GM18907 (cell line): ENCODE data around the gene CHRND.

Source experiments
- ATAC-seq: cut with Tn5 transposase; IDR thresholded peaks from one replicate; pipeline ENCODE4 v1.9.1; 2021; ENCODE audit warnings: mild to moderate bottlenecking, moderate library complexity; ENCODE audit not compliant: unreplicated experiment

CHRND gene

DNA sequence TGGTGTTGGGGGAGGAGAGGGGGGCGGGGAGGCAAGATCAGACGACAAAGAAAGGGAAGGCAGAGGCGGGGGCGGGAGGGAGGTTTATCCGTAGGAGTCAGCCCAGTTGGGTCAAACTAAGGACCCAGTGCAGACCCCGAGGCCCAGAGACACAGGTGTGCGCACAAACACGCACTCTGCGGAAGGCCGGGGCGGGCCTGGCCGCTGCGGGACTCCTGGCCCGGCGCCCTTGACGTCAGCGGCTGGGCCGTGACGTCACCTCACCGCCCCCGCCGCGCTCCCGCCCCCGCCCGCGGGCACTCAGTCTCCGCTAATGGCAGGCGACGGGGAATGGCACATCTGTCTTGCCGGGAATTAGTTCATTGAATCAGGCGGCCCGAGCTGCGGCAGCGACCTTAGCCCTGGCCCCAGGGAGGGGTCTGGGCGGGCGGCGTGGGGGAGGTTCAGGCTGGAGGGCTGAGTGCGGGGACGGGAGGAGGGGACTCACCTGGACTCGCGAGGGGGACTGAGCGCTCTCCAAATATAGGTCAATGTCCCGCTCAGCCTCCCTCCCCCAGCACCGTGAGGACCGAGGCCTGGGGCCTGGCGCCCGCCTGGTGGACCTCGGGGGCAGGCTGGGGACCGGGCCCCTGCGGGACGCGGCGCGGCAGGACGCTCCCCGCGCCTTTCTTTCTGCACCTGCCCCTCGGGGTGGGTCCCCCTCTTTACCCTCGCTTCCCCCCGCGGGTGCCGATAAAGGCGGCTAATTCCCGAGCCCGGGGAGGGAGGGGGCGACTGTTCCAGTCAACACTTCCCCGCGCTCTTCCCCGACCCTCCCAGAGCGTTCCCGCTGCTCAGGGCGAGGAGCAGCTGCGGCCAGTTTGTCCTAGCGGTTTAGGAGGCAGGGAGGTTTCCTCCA is 22.8 kb upstream of the CHRND start:
- no peak for ATAC-seq

DNA sequence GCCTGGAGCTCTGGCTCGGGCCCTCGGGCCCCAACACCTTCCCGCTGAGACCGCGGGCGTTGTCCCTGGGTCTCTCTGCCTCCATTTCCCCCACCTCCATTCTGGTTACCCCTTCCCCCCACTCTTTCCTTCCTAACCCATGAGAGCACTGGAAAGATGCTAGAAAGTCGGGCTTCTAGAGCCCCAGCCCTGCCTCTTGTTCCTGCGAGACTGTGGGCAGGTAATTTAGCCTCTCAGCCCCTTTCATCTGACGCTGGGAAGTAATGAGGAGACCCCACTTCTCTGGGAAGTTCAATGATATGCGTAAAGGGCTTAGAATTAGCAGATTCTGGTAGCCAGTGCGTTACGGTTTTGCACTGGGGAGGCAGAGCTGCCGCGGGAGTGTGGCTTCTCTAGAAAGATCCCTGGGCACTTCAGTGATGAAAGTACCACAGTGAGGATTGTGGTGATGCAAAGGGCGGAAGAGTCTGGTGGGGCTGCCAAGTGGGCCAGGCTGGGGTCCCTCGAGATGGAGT is 22.1 kb upstream of the CHRND start:
- ATAC-seq: no peak

DNA sequence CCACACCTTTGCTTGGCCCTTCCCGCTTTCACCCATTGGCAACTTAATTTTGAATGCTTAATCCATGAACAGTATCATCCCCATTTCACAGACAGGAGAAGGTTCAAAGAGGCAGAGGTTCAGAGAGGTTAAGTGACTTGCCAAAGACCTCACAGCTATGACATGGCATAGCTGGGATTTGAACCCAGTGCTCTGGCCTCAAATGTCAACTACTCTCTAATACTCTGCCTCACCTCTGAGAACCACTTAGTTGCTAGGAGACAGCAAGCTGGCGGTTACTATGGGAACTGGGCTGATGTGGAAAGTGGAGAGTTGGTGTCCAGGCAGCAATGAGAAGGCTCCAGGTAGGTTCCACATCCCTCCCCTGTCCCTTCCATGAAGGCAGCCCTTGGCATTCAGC is 21.5 kb upstream of the CHRND start:
- no peak for ATAC-seq

DNA sequence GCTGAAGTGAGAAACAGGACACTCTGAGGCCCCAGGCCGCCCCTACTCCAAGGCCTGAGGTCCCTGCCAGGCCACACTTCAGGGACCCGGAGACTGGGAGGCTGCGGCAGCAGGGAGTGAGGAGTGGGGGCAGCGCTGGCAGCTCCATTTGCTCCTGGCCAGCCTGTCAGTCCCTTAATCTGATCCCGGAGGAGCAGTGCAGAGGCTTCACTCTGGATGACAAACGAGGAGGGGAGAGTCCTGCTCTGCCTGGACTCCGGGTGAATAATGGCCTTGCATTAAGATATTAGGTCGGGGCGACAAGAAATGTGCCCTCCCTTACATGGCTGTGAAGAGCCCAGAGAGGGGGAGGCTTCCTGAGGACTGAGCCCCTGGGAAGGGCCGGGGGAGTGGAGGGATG is 20.1 kb upstream of the CHRND start:
- no peak for ATAC-seq

DNA sequence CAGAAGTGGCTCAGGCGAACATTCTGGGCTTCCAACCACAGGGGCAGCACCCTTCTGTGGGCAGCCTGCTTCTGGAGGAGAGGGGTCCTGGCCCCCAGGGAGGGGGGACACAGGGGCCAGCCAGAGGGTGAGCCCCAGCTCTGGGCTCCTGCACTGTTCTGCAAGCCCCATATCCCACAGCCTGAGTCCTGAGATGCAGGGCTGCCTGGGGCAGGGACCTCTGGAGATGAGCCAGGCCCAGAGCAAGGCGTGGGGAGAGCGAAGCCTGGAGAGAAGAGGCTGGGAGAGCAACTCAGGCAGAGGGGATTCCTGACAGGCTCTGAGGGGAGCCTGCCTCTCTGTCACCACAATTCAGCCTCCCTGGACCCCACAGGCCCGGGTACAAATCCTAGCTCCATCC is 19.3 kb upstream of the CHRND start:
- ATAC-seq: no peak

DNA sequence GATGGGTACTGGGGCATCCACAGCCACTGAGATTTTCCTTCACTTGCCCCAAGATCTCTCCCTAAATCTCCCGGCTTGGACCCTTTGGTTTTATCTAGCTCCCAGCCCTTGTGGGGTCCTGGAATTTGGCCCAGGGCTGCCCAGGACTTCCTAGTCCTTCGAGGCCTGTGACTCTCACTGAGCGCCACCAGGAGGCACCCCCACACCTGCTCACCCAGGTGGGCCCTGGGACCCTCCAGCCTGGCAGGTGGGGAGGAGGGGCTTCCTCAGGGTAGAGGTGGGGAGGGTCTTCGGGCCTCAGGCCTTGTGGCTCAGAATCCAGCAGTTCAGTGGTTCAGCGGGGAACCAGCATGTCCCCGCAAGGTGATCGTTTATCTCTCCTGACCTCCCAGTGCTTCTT is 17.7 kb upstream of the CHRND start:
- ATAC-seq: no peak

DNA sequence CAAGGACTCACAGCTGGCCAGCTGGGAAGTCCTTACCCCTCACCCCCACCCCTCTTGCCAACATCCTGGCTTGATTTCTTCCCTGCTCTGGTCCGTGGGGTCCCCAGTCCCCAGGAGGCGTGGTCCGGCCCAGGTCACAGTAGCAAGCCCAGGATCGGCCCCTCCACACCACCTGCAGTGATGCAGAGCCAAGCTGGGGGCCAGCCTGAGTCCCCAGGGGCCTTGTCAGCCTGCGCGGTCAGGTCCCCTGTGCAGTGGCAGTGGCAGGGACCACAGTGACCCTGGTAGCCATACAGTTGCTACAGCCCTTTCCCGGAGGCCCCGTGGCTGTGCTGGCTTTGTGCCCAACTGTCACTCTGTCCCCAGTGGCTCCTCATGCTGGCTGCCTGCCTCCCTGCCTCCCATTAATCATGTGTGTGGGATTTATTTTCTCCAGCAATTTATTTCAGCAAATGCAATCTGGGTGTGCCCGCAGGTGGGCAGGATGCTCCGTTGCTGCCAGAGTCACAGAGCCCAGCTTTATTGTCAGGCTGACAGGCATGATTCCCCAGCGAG is 14.5 kb upstream of the CHRND start:
- no peak for ATAC-seq

DNA sequence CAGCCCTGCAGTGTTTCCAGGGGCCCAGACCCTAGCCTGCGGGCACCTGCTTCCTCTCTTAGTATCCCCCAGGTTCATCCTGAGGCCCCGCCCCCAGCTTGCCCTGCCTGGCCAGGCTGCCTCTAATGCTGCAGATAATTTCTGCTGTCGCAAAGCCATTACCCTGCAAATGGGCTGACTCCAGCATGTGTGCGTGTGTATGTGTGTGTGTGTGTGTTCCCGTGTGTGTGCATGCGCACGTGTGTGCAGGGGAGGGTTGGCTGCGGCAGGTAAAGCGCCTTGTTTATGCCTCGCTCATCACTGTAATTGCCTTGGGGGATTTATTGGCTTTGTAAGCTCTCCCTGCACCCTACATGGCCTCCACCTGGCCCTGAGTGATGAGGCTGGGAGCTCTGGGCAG is 13.4 kb upstream of the CHRND start:
- no peak for ATAC-seq

DNA sequence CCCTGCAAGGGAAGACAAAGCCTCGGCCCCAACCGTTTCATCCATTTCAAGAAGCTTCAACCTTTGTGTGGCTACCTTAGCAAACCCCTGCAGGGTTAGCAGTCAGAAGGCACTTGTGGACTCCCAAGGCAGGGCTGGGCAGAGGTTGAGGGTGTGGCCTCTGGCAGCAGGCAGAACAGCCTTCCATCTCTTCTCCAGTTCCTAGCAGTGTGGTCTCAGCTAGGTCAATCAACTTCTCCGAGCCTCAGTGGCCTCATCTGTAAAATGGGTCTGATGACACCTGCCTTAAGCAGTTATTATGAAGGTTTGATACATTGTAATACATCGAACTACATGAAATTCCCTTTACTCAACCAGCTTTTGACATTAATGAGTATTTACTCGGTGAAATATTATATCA is 12.6 kb upstream of the CHRND start:
- no peak for ATAC-seq

DNA sequence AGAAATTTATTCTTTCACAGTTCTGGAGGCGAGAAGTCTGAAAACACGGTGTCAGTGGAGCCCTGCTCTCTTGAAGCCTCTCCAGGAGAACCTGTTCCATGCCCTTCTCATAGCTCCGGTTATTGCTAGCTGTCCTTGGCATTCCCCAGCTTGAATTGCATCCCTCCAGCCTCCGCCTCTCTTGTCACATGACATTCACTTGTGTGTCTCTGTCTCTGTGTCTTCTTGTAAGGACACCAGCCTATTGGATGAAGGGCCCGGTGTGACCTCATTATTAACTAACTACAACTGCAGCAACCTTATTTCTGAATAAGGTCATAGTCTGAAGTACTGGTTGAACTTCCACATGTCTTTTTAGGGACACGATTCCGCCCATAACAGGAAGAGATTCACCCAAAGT is 10.3 kb upstream of the CHRND start:
- ATAC-seq: no peak

DNA sequence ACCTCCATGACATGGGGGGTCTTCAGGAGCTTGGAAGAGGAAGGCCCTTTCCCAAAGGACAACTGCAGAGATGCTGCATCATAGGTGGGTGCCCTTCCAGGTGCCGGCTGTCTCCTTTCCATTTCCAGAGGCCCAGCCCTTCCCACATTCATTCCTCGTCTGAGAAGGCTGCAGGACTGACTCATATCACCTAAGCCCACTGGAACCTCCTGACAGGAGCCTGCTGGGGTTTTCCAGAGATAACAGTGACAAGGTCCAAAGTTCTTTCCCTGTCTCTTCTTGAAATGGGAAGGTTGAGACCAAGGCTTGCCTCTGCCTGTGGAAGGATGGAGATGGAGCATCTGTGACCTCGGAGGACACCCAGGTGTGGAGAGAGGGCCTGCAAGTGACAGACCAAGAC is 9.4 kb upstream of the CHRND start:
- no peak for ATAC-seq

DNA sequence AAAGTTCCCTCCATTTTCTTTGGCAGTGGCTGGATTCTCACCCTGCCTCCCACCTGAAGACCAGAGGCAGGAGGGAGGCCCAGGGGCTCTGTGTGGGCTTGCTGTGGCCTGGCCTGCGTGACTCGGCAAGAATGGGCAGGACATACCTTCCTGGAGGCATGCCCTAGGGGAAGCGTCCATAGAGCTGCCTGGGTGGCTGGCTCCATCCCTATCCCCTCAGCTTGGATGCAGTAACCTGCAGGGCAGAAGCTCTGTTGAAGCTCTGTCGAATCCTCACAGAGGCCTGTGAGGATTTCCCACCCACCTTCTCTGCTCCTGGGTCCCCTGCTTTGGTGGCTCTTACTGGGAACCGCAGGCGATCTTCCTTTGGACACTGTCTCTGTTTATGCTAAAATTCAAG is 7.1 kb upstream of the CHRND start:
- no peak for ATAC-seq

DNA sequence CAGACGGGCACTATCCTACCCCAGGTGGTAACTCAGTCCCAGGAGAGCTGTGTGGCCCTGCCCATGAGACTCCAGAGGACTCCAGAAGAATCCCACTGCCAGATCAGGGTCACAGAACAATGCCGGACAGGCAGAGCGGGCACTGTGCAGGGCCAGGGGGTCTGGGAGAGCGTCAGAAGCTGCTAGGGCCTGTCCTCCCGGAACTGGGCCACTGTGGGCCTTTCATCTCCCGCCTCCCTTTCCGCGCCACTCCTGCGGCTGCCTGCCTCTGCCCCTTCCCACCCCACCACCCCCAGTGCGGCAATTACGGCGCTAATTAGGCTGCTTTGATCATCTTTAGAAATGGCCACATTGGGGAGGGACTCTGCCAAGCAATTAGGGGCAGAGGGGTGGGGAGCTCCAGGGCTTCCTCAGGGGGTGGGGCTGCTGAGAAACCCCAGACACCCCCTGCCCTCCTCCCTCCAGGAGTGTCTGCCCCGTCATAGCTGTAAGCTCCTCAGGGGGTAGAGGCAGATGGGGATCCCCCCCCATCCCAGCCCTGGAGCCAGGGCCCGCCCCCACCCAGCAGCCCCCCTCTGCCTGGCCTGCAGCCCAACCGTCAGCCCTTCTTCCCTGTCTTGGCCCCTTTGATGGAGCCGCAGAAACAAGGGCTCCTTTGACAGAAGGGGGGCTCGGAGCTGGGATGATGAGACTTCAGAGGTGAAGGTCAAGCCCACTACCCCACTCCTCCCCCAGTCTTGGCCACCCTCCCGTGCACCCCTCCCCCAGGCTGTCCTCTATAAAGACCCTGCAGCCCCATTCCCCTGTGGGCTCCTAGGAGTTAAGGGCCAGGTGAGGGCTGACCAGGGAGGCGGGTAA is 6.2 kb upstream of the CHRND start, which contains the start of gene PRSS56:
TSS of gene PRSS56 (plus strand) at position 808 of the 858 bp plus-strand sequence. CDS start 211 bp downstream, outside the sequence.
- no peak for ATAC-seq

DNA sequence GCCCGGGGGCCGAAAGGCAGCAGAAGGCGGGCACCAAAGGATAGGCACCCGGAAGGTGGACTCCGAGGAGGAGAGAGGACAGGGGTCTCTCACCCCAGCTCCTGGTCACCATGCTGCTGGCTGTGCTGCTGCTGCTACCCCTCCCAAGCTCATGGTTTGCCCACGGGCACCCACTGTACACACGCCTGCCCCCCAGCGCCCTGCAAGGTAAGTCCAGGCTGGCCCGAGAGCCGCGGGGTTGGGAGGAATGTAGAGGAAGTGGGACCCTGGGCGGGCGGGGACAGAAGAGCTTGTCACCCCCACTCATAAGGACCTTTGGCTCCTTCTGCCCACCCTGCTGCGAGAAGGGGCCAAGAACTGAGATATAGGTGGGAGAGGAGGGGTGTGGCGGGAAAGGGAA is 5.5 kb upstream of the CHRND start:
- no peak for ATAC-seq

DNA sequence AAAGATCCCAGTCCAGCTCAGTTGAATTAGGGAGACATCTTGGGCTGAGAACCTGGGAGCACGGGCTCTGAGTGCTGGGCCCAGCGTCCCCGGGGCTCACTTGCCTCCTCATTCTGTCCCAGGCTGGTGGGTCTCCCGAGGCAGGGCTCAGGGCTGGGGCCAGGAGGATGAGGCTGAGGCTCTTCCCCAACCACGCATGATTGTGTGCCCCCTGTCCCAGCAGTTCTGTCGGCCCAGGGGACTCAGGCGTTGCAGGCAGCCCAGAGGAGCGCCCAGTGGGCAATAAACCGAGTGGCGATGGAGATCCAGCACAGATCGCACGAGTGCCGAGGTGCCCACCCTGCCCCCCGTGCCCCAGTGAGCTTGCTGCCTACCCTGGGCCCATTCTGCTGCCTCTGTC is 4.9 kb upstream of the CHRND start:
- no peak for ATAC-seq

DNA sequence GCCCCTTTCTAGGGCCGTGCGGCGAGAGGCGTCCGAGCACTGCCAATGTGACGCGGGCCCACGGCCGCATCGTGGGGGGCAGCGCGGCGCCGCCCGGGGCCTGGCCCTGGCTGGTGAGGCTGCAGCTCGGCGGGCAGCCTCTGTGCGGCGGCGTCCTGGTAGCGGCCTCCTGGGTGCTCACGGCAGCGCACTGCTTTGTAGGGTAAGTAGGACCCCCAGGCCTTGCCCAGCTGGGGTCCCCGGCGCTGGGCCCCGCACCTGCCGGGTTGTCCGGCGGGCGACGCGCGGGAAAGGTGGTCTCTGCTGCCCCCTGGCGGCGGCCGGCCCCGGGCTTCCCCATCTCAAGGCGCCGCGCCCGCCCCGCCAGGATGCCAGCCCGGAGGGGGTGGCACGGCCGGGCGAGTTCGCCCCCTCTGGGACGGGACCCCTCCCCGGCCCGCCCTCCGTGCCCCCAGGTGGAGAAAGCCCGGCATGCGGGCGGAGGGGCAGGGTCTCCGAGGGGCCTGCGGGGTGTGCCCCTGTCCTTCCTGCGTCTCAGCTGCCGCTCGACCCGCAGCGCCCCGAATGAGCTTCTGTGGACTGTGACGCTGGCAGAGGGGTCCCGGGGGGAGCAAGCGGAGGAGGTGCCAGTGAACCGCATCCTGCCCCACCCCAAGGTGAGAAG is 3.9 kb upstream of the CHRND start:
- no peak for ATAC-seq

DNA sequence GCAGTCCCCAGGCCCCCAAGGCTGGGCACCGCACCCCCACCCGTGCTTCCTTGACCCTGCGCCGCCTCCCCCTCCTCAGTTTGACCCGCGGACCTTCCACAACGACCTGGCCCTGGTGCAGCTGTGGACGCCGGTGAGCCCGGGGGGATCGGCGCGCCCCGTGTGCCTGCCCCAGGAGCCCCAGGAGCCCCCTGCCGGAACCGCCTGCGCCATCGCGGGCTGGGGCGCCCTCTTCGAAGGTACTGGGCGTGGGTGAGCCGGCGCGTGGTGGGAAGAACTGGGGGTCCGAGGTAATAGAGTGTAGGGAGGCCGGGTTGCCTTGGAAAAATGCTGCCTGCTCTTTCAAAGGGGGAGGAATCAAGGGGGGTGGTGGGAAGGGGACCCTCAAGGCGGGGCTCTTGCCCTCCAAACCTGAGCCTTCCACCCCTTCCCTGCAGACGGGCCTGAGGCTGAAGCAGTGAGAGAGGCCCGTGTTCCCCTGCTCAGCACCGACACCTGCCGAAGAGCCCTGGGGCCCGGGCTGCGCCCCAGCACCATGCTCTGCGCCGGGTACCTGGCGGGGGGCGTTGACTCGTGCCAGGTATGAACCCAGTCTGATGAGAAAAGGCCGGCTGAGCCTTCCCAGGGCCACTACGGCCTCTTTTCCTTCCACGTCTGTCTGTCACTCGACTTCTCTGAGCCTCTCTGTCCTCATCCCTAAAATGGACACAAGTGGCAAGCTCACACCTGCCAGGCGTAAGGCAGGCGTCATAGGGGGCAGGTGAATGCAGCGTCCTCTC is 3.1 kb upstream of the CHRND start:
- no peak for ATAC-seq

DNA sequence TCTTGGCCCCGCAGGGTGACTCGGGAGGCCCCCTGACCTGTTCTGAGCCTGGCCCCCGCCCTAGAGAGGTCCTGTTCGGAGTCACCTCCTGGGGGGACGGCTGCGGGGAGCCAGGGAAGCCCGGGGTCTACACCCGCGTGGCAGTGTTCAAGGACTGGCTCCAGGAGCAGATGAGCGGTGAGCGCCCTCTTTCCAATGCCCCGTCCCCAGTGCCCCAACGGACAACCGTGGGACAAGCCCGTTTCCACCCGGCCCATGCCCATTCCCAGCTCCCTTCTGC is 2.6 kb upstream of the CHRND start:
- ATAC-seq: no peak

DNA sequence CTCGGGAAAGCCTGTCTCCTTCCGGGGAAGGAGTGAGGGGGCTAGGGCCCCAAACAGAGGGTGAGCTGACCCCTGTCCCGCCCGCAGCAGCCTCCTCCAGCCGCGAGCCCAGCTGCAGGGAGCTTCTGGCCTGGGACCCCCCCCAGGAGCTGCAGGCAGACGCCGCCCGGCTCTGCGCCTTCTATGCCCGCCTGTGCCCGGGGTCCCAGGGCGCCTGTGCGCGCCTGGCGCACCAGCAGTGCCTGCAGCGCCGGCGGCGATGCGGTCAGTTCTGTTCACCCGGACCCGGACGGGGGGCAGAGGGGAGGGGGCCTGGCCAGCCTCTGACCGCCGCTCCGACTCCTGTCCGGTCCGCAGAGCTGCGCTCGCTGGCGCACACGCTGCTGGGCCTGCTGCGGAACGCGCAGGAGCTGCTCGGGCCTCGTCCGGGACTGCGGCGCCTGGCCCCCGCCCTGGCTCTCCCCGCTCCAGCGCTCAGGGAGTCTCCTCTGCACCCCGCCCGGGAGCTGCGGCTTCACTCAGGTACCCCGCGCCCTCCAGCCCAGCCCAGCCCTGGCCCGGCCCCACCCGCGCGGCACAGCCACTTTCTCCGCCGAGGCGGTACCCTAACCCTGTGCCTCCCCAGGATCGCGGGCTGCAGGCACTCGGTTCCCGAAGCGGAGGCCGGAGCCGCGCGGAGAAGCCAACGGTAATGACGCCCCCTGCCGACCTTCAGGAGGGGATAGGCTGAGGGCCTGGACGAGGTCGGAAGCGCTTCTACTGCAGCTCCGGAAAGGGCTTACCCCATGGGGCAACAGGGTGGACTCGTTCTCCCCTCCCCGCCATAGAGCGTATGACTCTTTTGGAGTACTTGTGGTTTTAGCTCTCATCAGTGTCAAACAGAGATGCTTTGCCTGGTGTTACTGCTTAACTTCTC is 2.0 kb upstream of the CHRND start:
- ATAC-seq: no peak
